HG03520 (cell line): ENCODE data around the gene RAP1A.
"Not testable (repeated sequence)": the region's sequence is repeated elsewhere in the genome, so short reads cannot be mapped to it uniquely, and the experiment has no call there.

Experiments
- ATAC-seq: cut with Tn5 transposase; IDR thresholded peaks from one replicate; pipeline ENCODE4 v1.9.1; 2021; ENCODE audit warnings: mild to moderate bottlenecking, moderate library complexity; ENCODE audit not compliant: unreplicated experiment

Gene RAP1A

DNA sequence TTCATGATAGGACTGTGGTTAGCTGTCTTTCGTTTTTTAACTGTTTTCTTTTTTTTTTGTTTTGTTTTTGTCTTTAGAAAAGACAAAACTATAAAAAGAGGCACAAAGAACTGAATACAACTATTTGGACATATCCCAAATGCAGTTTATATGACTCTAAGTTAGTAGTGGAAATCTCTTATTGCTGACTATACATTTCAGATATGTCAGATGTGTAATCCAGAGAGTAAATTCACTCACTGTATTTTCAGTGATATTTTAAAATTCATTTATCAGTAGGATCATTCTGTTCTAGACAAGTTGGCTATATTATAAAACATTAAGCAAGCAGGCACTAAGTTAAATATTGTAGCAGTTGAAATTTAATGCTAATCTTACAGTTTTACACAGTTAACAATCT is 5.7 kb downstream of the RAP1A start:
- no peak for ATAC-seq

DNA sequence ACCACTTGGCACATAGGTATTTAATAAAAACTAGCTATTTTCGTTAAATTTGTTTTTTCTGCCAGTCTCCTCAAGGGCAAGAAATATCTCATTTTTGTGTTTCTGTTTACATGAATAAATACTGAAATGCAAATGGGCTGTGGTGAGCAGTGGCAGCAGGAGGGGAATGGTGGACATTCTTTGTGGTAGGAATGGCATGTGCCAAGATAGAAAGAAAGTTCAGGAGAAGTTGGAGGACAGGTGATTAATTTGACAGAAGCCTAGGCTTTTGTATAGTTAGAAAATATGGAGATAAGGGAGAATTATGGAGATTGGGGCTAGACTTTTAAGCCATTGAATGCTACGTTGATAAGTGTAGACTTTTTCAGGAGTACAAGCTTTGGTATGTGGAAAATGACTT is 8.6 kb downstream of the RAP1A start:
- ATAC-seq: no peak

DNA sequence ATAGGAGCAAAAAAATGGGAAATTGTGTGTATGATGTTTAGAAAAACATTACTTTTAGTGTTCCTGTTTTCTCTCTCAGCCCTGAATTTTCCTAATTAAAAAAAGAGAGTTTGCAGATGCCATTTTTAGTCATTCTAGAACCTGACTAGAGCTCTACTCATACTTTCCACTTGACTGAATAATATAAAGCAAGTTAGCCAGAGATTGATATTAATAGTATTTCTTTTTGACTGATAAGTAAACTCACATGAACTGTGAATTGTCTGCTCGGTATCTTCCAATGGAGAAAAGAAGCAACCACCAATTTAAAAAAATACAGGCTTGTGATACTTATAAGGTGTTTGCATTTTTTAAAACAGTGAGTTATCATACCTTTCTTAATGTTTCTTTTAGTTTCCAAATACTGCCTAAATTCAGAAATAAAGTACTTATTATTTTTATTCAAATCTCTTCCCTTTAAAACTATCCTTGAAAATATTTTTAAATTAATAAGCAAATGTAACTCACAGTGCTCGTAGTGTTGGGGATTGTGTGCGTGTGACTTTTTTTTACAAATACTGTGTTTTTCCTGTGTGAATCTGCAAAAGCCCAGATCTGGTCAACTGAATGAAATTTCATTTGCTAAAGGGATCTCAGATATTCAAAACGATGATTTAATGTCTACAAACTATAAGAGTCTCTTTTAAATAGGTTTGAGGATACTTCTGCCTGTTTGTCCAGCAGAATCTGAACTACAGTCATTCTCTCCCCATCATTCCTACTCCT is 9.8 kb downstream of the RAP1A start:
- no peak for ATAC-seq

DNA sequence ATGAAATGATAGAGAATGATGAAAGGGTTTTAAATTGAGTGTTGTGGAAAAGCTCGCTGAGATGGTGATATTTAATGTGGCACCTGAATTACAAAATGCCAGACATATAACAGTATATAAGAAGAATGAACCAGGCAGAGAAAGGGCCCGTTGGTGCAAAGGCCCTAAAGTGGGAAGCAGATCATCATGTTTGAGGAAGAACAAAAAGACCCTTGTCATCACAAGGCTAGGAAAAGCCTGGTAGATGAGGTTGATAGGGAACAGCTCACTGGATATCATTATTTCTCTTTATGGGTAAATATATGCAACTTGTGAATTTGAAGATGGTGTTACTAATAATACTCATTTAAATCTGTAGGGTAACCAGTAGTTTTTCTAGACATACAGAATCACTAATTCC is 11.0 kb downstream of the RAP1A start:
- ATAC-seq: no peak

- ATAC-seq: no peak
Observed at GRCh38 chr1:111631502-111631901, 11.9 kb downstream of the RAP1A start.

DNA sequence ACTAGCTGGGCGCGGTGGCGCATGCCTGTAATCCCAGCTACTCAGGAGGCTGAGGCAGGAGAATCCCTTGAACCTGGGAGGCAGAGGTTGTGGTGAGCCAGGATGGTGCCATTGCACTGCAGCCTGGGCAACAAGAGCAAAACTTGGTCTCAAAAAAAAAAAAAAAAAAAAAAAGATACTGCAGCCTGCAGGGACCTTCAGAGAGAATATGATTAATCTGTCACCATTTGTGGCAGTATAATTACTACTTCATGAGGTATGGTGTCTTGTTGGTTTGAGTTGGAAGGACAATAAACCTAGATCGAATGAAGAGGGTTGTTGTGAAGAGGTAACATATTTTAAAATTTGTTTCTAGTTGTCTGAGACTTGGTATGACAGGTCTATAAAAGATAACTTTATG is 13.2 kb downstream of the RAP1A start:
- ATAC-seq: not testable (repeated sequence)

DNA sequence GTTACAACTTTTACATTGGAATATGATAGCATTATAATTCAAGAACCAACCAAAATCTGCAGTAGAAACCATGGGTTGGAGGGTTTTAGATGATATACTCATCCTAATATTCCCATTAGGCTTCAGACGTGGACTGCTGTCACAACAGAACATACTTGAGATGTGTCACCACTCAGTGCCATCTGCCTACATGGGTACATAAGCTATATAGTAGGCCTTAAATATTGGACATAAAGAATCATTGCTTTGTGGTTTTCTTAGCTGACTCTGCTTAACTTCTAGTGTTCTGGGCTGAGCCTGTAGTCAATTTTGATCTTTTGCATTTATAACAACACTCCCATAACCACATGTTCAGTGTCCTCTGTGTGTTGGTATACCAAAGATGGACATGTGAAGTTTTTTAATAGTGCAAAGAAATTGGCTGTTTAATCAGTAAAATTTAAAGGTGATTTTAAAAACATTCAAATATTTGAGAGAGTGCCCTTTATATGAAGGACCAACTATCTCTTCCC is 14.2 kb downstream of the RAP1A start:
- no peak for ATAC-seq

GRCh38 chr1:111635324-111636009 is 15.9 kb downstream of the RAP1A start:
- ATAC-seq: no peak

DNA sequence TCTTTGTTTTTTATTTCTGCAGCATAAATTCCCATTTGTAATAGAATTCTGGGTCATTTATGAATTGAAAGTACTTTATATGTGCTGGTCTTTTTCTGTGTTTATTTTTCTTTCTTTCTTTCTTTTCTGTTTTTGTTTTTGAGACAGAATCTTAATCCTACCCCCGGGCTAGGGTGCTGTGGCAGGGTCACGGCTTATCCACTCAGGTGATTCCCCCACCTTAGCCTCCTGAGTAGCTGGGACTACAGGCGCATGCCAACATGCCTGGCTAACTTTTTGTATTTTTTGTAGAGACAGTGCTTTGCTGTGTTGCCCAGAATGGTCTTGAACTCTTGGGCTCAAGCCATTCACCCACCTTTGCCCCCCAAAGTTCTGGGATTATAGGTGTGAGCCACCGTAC is 18.7 kb downstream of the RAP1A start:
- no peak for ATAC-seq

DNA sequence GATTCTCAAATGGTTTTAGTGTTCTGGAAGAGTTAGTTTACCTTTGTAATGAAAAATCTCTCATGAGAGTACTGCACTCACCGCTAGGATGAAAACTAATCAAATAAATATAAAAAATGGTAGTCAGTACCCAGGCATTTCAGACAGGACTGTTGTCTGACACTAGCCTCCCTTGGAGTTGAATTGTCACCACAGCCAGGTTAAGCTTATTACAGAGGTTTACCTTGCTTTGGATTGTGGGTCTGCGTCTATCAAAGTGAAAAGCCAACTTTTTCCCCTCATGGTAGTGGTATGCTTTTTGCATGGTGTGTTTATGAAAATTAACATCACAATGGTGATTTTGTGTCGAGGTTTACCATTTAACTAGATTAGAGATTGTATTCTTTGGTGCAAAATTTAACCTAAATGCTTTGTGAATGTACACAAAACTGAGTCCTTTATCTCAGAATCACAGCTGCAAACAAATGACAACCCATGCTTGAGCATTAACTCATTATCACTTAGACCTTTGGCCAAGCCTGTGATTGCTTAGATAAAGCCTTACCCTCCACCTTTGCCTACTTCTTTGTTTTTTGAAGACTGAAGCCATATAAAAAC is 20.1 kb downstream of the RAP1A start:
- ATAC-seq: no peak

GRCh38 chr1:111643097-111643496 is 23.5 kb downstream of the RAP1A start:
- no peak for ATAC-seq

- ATAC-seq: no peak
Observed at GRCh38 chr1:111643696-111644095, 24.1 kb downstream of the RAP1A start.

DNA sequence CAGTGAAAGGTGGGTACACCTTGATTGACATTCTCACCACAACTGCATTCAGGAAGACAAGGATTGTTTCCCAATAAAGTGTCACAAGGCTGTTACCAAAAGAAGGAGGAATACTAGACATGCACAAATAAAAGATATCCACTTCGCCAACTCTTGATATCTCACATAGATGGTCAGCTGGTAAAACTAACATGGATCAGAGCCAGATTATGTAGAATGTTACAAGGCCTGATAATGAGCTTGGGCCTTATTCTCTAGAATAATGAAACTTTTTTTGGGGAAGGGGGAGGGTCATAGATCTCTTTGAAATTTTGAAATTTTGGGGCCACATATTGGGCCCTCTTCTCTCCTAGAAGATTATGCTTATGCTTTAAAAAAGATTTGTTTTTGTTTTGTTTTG is 24.9 kb downstream of the RAP1A start:
- no peak for ATAC-seq

- ATAC-seq: no peak
Observed at GRCh38 chr1:111647736-111648135, 28.1 kb downstream of the RAP1A start.

- no peak for ATAC-seq
Observed at GRCh38 chr1:111648806-111649205, 29.2 kb downstream of the RAP1A start.

DNA sequence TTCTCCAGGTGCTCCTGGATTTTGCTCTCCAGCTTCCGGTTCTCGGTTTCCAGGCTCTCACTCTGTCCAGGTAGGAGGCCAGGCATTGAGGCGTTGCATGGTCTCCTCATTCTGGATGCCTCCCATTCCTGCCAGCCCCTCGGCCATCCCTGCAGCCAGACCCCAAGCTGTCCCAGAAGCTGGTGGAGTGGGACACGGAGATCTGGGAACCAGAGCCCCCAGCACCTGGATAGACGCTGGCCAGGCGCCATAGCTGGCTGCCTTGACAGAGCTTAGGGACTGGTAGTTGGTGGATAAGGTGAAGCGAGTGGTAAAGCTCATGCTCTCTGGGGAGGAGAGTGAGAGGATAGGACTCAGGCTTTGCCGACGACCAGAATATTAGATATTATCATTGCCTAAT is 29.6 kb downstream of the RAP1A start:
- no peak for ATAC-seq

DNA sequence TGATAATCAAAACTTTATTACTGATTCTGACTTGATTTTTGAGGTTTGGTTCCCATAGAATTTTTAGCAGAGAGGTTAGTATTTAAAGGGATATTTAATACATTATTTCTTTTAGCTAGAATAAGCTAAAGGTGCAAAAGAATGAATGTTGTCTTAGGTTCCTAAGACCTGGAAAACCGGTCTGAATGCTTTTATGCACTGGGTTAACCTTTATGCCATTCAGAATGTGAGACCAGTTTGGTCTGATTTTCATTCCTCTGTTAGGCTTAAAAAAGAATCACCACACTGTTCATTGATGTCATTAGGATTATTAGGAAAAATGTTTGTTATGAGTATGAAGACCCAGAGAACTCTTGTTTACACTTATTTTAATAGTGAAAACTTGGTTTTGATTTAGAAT is 30.1 kb downstream of the RAP1A start:
- ATAC-seq: no peak

- ATAC-seq: no peak
Observed at GRCh38 chr1:111653709-111654108, 34.1 kb downstream of the RAP1A start.

- ATAC-seq: no peak
Observed at GRCh38 chr1:111654839-111655238, 35.2 kb downstream of the RAP1A start.

GRCh38 chr1:111656086-111657017 is 36.8 kb downstream of the RAP1A start:
- no peak for ATAC-seq

DNA sequence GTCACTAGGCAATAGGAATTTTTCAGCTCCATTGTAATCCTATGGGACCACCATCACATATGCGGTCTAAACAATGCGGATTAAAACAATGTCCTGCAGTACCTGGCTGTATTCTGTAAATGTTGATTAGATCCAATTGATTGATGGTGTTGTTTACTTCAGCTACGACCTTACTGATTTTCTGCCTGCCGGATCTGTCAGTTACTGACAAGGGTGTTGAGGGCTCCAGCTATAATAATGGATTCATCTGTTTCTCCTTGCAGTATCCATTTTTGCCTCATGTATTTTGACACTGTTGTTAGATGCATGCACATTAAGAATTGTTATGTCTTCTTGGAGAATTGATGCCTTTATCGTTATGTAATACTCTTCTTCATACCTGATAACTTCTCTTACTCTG is 39.0 kb downstream of the RAP1A start:
- no peak for ATAC-seq
